Measurements from ENCODE around the gene DCC. TPM values are rescaled to one million over a fixed set of nuclear protein-coding genes. Genes with fewer than 3 reads are reported as not detected.

Gene DCC
- total RNA-seq, 1 experiment from 2014 or later: not detected

GRCh38 chr18:53004798-53005197 lies 664.8 kb downstream of the DCC start:
- ChIA-PET RAD21 (ENCODE audit: low non-redundant PET in 1 of 2, low total read pairs in 2 of 2, uncharacterized antibody in 2 of 2, unreplicated experiment in 2 of 2) (no interaction called here), CTCF (no interaction called here), POLR2A (no interaction called here)
- no peaks in the 10 kb centered on the region for H3K9me2 ChIP-seq (ENCODE audit: insufficient read depth)
- H3K4me3 ChIP-seq (replicated peaks in 1 of 2; ENCODE audit: low read depth in 1 of 2, low read length in 2 of 2): no peak overlapping the region
- H3K27ac ChIP-seq (ENCODE audit: low read depth, low read length): no peak overlapping the region
- H3K4me2 ChIP-seq (ENCODE audit: low read length): no peak overlapping the region
- no peaks in the 10 kb centered on the region for H3K27me3 ChIP-seq (ENCODE audit: insufficient read depth, low read length)
- BruUV-seq (replicated peaks): no TSS peak
- no peaks in the 10 kb centered on the region for H4K20me1 ChIP-seq (ENCODE audit: insufficient read depth)
- DNase-seq (ENCODE audit: low read depth, low spot score) (no peak), ATAC-seq (no peak)
- H3K9me3 ChIP-seq (ENCODE audit: control insufficient read depth in 1 of 2, insufficient read depth in 1 of 2, low read depth in 1 of 2, low read length in 2 of 2): peaks cover 6 to 29% of the 10 kb centered on the region in 2 experiments; a peak in 2 of 4 replicates
- no peaks in the 10 kb centered on the region for H3K4me1 ChIP-seq (ENCODE audit: control insufficient read depth in 1 of 2, insufficient read depth in 2 of 2, low read length in 2 of 2)
- H3K79me2 ChIP-seq (ENCODE audit: insufficient read depth, low read length): no peaks in the 10 kb centered on the region
- no peaks in the 10 kb centered on the region for H3K36me3 ChIP-seq (ENCODE audit: control insufficient read depth in 1 of 2, insufficient read depth in 2 of 2, low read length in 2 of 2)
- intact Hi-C loops (cut with micrococcal nuclease): no loop called here
- no peak overlapping the region for H3K9ac ChIP-seq (ENCODE audit: low read length)
- no peak for TF ChIP-seq SP1 (IDR thresholded peaks at IDR 0.05; ENCODE audit: low read depth)
- no peak for TF ChIP-seq ELF1 (IDR thresholded peaks at IDR 0.05; ENCODE audit: borderline replicate concordance, low read depth)
- no peak for TF ChIP-seq POLR2AphosphoS5 (IDR thresholded peaks at IDR 0.05; ENCODE audit: low read depth, low read length)
- no peak for TF ChIP-seq JUND (IDR thresholded peaks at IDR 0.05)
- TF ChIP-seq POLR2A (IDR thresholded peaks at IDR 0.05; ENCODE audit: borderline replicate concordance, extremely low read depth, insufficient read depth, insufficient read length): no peak
- TF ChIP-seq EGR1 (IDR thresholded peaks at IDR 0.05; ENCODE audit: low read depth): no peak
- TF ChIP-seq SIN3A (IDR thresholded peaks at IDR 0.05; ENCODE audit: low read depth): no peak
- TF ChIP-seq EZH2 (IDR thresholded peaks at IDR 0.05): no peak
- TF ChIP-seq RAD21 (IDR thresholded peaks at IDR 0.05; ENCODE audit: low read depth): no peak
- no peak for TF ChIP-seq SRF (IDR thresholded peaks at IDR 0.05; ENCODE audit: low read depth)
- no peak for TF ChIP-seq EZH2phosphoT487 (IDR thresholded peaks at IDR 0.05; ENCODE audit: borderline replicate concordance)
- no peak for TF ChIP-seq ZFX (IDR thresholded peaks at IDR 0.05)
- TF ChIP-seq FOSL1 (IDR thresholded peaks at IDR 0.05; ENCODE audit: low read depth): no peak
- no peak for TF ChIP-seq YY1 (IDR thresholded peaks at IDR 0.05; ENCODE audit: extremely low read depth, insufficient replicate concordance, low read depth, low read length)
- no peak for TF ChIP-seq TCF7L2 (IDR thresholded peaks at IDR 0.05; ENCODE audit: borderline replicate concordance, extremely low read depth, insufficient read depth, insufficient read length)
- TF ChIP-seq ATF3 (IDR thresholded peaks at IDR 0.05): no peak
- TF ChIP-seq REST (IDR thresholded peaks at IDR 0.05; ENCODE audit: low read depth): no peak
- TF ChIP-seq CBX3 (IDR thresholded peaks at IDR 0.05; ENCODE audit: low read depth): no peak
- TF ChIP-seq ZBTB33 (IDR thresholded peaks at IDR 0.05; ENCODE audit: extremely low read depth, insufficient replicate concordance, low read length): no peak
- no peak for TF ChIP-seq ZNF274 (IDR thresholded peaks at IDR 0.05; ENCODE audit: low read depth, low read length)
- no peak overlapping the region for H2AFZ ChIP-seq (ENCODE audit: low read depth, low read length, poor library complexity, severe bottlenecking)

All from HCT116 (cell line).